HCT116 (cell line): ENCODE measurements around the gene SLC5A4. TPM values are rescaled to one million over a fixed set of nuclear protein-coding genes. Genes with fewer than 3 reads are reported as not detected.

Source experiments
- ATAC-seq: fragments of 200-7000 bp; cut with Tn5 transposase; 2 replicates; pipeline ENCODE4 v1.9.1; 2020; ENCODE audit warnings: mild to moderate bottlenecking, moderate library complexity
- BruUV-seq: library from RNA; stranded (reverse); fragments of 400-500 nt; replicated peaks from 2 replicates; lab custom pipeline; 2021; lab: Mats Ljungman, UMichigan
- CTCF ChIA-PET: fragments of 300-600 bp; sonication (Branson Sonifier 250); formaldehyde crosslinking; loops from one replicate; lab custom pipeline; 2021; ENCODE audit warnings: antibody characterized with exemption; lab: Charles Lee
- POLR2A ChIA-PET: fragments of 300-600, 350-600 bp; sonication (Branson Sonifier 250); formaldehyde crosslinking; loops from one replicate; lab custom pipeline; 2021; ENCODE audit warnings: antibody characterized with exemption; lab: Charles Lee
- RAD21 ChIA-PET, 2 experiments: fragments of 300-600 bp; sonication (Branson Sonifier 250); formaldehyde crosslinking; loops; one replicate each; lab custom pipeline; 2023; ENCODE audit warnings: low total read pairs in 2 of 2; ENCODE audit not compliant: uncharacterized antibody in 2 of 2, unreplicated experiment in 2 of 2, low non-redundant PET in 1 of 2; lab: Charles Lee
- DNase-seq: peaks from one replicate; pipeline ENCODE4 v3.0.0-alpha.2; 2010; ENCODE audit warnings: low read depth, low spot score
- H2AFZ ChIP-seq: fragments of 200-600 bp; shearing (Covaris generic), sonication (generic); 2 replicates; pipeline ENCODE4 v1.6.1; 2017; ENCODE audit warnings: low read depth, mixed run types, mixed read lengths, antibody characterized with exemption, low read length; ENCODE audit not compliant: poor library complexity, severe bottlenecking
- H3K27ac ChIP-seq: 2 replicates; pipeline ENCODE4 v1.5.1; 2012; ENCODE audit warnings: low read depth, low read length
- H3K27me3 ChIP-seq: fragments of 200-600 bp; sonication (generic); 2 replicates; pipeline ENCODE4 v1.6.1; 2016; ENCODE audit warnings: mixed run types, low read length, mixed read lengths; ENCODE audit not compliant: insufficient read depth
- H3K36me3 ChIP-seq, 2 experiments: fragments of 200-500 bp in 1 of 2; fragments of 200-600 bp in 1 of 2; sonication (Bioruptor generic) in 1 of 2; sonication (generic) in 1 of 2; 2 replicates each; pipeline versions ENCODE4 v1.5.1 to v1.6.1; 2014 to 2016; ENCODE audit warnings: low read length in 2 of 2, inconsistent platforms in 1 of 2, mixed read lengths in 1 of 2, mixed run types in 1 of 2; ENCODE audit not compliant: insufficient read depth in 2 of 2, control insufficient read depth in 1 of 2
- H3K4me1 ChIP-seq, 2 experiments: fragments of 200-600 bp in 1 of 2; sonication (generic) in 1 of 2; 2 replicates each; pipeline versions ENCODE4 v1.5.1 to v1.6.1; 2012 to 2017; ENCODE audit warnings: low read length in 2 of 2, inconsistent platforms in 1 of 2, mild to moderate bottlenecking in 1 of 2, mixed read lengths in 1 of 2, mixed run types in 1 of 2, moderate library complexity in 1 of 2; ENCODE audit not compliant: insufficient read depth in 2 of 2, control insufficient read depth in 1 of 2
- H3K4me2 ChIP-seq: fragments of 200-600 bp; sonication (generic); 2 replicates; pipeline ENCODE4 v1.6.1; 2017; ENCODE audit warnings: mixed run types, low read length, mixed read lengths
- H3K4me3 ChIP-seq, 2 experiments: fragments of 200-600 bp in 1 of 2; sonication (generic) in 1 of 2; replicated peaks in 1 of 2; 2 replicates each; pipeline ENCODE4 v1.5.1; 2011 to 2016; ENCODE audit warnings: low read length in 2 of 2, control low read depth in 1 of 2, low read depth in 1 of 2, mild to moderate bottlenecking in 1 of 2, mixed read lengths in 1 of 2, mixed run types in 1 of 2
- H3K79me2 ChIP-seq: fragments of 200-600 bp; sonication (generic); 2 replicates; pipeline ENCODE4 v1.6.1; 2017; ENCODE audit warnings: mild to moderate bottlenecking, mixed run types, low read length, moderate library complexity, mixed read lengths; ENCODE audit not compliant: insufficient read depth
- H3K9ac ChIP-seq: fragments of 200-600 bp; sonication (generic); 2 replicates; pipeline ENCODE4 v1.6.1; 2016; ENCODE audit warnings: low read length, mixed read lengths
- H3K9me2 ChIP-seq: fragments of 200-600 bp; sonication (generic), shearing (Covaris generic); 2 replicates; pipeline ENCODE4 v1.6.1; 2017; ENCODE audit warnings: mixed run types, mild to moderate bottlenecking, moderate library complexity; ENCODE audit not compliant: insufficient read depth
- H3K9me3 ChIP-seq, 2 experiments: fragments of 200-500 bp in 1 of 2; fragments of 200-600 bp in 1 of 2; sonication (Bioruptor generic) in 1 of 2; sonication (generic) in 1 of 2; 2 replicates each; pipeline ENCODE4 v1.6.1; 2014 to 2017; ENCODE audit warnings: low read length in 2 of 2, mixed read lengths in 2 of 2, inconsistent platforms in 1 of 2, low read depth in 1 of 2, mild to moderate bottlenecking in 1 of 2, mixed run types in 1 of 2, moderate library complexity in 1 of 2; ENCODE audit not compliant: control insufficient read depth in 1 of 2, insufficient read depth in 1 of 2
- H4K20me1 ChIP-seq: fragments of 200-600 bp; sonication (generic), shearing (Covaris generic); 2 replicates; pipeline ENCODE4 v1.6.1; 2017; ENCODE audit warnings: mixed run types, mild to moderate bottlenecking, moderate library complexity; ENCODE audit not compliant: insufficient read depth
- ELF1 ChIP-seq: IDR thresholded peaks from 2 replicates; pipeline ENCODE4 v1.6.1; 2012; ENCODE audit warnings: low read depth, borderline replicate concordance
- EZH2 ChIP-seq: fragments of 200-600 bp; sonication (generic); IDR thresholded peaks from 2 replicates; pipeline ENCODE4 v1.6.1; 2017; ENCODE audit warnings: antibody characterized with exemption, mixed run types
- FOSL1 ChIP-seq: IDR thresholded peaks from 2 replicates; pipeline ENCODE4 v1.6.1; 2012; ENCODE audit warnings: low read depth
- JUND ChIP-seq: IDR thresholded peaks from 2 replicates; pipeline ENCODE4 v1.6.1; 2012
- RAD21 ChIP-seq: IDR thresholded peaks from 2 replicates; pipeline ENCODE4 v1.6.1; 2012; ENCODE audit warnings: low read depth, mild to moderate bottlenecking
- SIN3A ChIP-seq: IDR thresholded peaks from 2 replicates; pipeline ENCODE4 v1.6.1; 2012; ENCODE audit warnings: low read depth
- SP1 ChIP-seq: IDR thresholded peaks from 2 replicates; pipeline ENCODE4 v1.6.1; 2012; ENCODE audit warnings: low read depth
- TCF7L2 ChIP-seq: IDR thresholded peaks from 2 replicates; pipeline ENCODE4 v1.7.0; 2011; ENCODE audit warnings: borderline replicate concordance, inconsistent platforms; ENCODE audit not compliant: insufficient read depth, insufficient read length; ENCODE audit errors: extremely low read depth
- YY1 ChIP-seq: IDR thresholded peaks from 2 replicates; pipeline ENCODE4 v1.6.1; 2011; ENCODE audit warnings: low read length, low read depth, moderate library complexity, mild to moderate bottlenecking; ENCODE audit not compliant: insufficient replicate concordance; ENCODE audit errors: extremely low read depth
- intact Hi-C: fragments of 100-400 bp; cut with micrococcal nuclease; formaldehyde crosslinking; loops from 2 replicates; pipeline ENCODE4 v1.10.0; 2022
- total RNA-seq: library from RNA; stranded (reverse); gene quantifications from one replicate; pipeline ENCODE4 v1.2.1, GENCODE V29; 2021; ENCODE audit not compliant: unreplicated experiment
- TF ChIP-seq, protein P1 (sequence below): IDR thresholded peaks from 2 replicates; pipeline ENCODE4 v1.6.1; 2012
- TF ChIP-seq, protein P2 (sequence below), 3 experiments: fragments of 200-600 bp in 1 of 3; sonication (generic) in 1 of 3; IDR thresholded peaks in 2 of 3; conservative IDR thresholded peaks in 1 of 3; 2 replicates each; pipeline ENCODE4 v1.5.1; 2012 to 2017; ENCODE audit warnings: low read depth in 2 of 3, low read length in 2 of 3, antibody characterized with exemption in 1 of 3, borderline replicate concordance in 1 of 3, control low read depth in 1 of 3, mild to moderate bottlenecking in 1 of 3, mixed read lengths in 1 of 3, mixed run types in 1 of 3, moderate library complexity in 1 of 3; ENCODE audit not compliant: insufficient read depth in 1 of 3

Gene SLC5A4
- total RNA-seq, 1 experiment from 2014 or later = 0.22 TPM

DNA sequence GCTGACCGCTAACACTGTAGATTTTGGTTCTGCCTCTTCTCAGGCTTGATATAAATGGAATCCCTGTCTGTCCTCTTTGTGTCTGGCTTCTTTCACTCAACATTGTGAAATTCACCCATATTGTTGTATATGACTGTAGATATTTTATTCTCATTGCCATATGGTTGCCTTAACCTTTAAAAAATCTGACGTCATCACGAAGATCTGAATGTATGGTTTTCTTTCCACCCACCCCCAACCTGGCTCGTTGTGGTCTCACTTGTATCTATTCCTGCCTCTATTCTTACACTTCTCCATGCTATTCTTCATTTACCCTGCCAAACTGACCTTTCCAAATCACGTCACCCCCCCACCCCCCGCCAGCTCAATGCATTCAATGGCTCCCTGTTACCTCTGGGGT is 74.1 kb downstream of the SLC5A4 start:
- H3K4me1 ChIP-seq = no peaks in the 10 kb centered on the region
- BruUV-seq = no TSS peak
- H3K9me2 ChIP-seq = no peaks in the 10 kb centered on the region
- RAD21 ChIA-PET = no interaction called here
- H3K9ac ChIP-seq = no peak overlapping the region
- TF ChIP-seq SP1 (no peak), JUND (no peak), RAD21 (no peak), EZH2 (no peak), ELF1 (no peak), SIN3A (no peak), FOSL1 (no peak), YY1 (no peak), TCF7L2 (no peak)
- TF ChIP-seq, protein P1, sequence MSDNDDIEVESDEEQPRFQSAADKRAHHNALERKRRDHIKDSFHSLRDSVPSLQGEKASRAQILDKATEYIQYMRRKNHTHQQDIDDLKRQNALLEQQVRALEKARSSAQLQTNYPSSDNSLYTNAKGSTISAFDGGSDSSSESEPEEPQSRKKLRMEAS = no peak
- TF ChIP-seq, protein P2, sequence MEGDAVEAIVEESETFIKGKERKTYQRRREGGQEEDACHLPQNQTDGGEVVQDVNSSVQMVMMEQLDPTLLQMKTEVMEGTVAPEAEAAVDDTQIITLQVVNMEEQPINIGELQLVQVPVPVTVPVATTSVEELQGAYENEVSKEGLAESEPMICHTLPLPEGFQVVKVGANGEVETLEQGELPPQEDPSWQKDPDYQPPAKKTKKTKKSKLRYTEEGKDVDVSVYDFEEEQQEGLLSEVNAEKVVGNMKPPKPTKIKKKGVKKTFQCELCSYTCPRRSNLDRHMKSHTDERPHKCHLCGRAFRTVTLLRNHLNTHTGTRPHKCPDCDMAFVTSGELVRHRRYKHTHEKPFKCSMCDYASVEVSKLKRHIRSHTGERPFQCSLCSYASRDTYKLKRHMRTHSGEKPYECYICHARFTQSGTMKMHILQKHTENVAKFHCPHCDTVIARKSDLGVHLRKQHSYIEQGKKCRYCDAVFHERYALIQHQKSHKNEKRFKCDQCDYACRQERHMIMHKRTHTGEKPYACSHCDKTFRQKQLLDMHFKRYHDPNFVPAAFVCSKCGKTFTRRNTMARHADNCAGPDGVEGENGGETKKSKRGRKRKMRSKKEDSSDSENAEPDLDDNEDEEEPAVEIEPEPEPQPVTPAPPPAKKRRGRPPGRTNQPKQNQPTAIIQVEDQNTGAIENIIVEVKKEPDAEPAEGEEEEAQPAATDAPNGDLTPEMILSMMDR (IDR thresholded peaks at IDR 0.05 in 2 of 3, conservative IDR thresholded peaks at IDR 0.05 in 1 of 3; ENCODE audit: borderline replicate concordance in 1 of 3, insufficient read depth in 1 of 3, low read depth in 2 of 3, low read length in 2 of 3) = no peak
- H3K36me3 ChIP-seq = no peaks in the 10 kb centered on the region
- POLR2A ChIA-PET = no interaction called here
- H4K20me1 ChIP-seq = no peaks in the 10 kb centered on the region
- H3K27ac ChIP-seq = no peak overlapping the region
- H3K9me3 ChIP-seq = no peaks in the 10 kb centered on the region
- ATAC-seq (no peak), DNase-seq (no peak)
- H3K4me2 ChIP-seq = no peak overlapping the region
- no peak overlapping the region for H3K4me3 ChIP-seq
- no peak overlapping the region for H2AFZ ChIP-seq
- intact Hi-C loops = no loop called here
- peaks cover 20% of the 10 kb centered on the region for H3K27me3 ChIP-seq
- CTCF ChIA-PET = no interaction called here
- H3K79me2 ChIP-seq = no peaks in the 10 kb centered on the region
